ENCODE results near the gene ETHE1. TPM values are rescaled to one million over a fixed set of nuclear protein-coding genes. Genes with fewer than 3 reads are reported as not detected.

Gene ETHE1
- total RNA-seq = 10 to 100 TPM; 68.7 to 78.8 TPM

GRCh38 chr19:43526884-43527859 lies at the start of gene ETHE1:
Gene ETHE1, minus strand, starts transcription at chr19:43527201. Its CDS starts 24 bp downstream, at chr19:43527177.
- Mint-ChIP-seq H3K9me3 (ENCODE audit: low read depth) (no peaks in the 10 kb centered on the region), H3K4me3 (peak within 1 kb of the TSS; percentile 92), H3K27me3 (no peaks in the 10 kb centered on the region), H3K4me1 (peaks cover 22% of the 10 kb centered on the region), H3K36me3 (ENCODE audit: low read depth) (peaks cover 6% of the 10 kb centered on the region), H3K27ac (peak within 1 kb of the TSS; percentile 94)
- CTCF ChIA-PET = interaction anchor here (0.7 to 3.7 kb wide), 9 partner anchors 8 to 488 kb away, joined by 3 to 21 read pairs (median 5); partner anchors contain the start of gene IRGQ
- intact Hi-C loops (cut with DNase I, micrococcal nuclease) = loop anchor here (1.0 to 10.0 kb wide), 9 partner anchors 23 to 1102 kb away; partner anchors contain the start of genes KCNN4 (in 2 of the 2), IRGQ (in 1 of the 2), LIPE (in 1 of the 2) and PHLDB3 (in 1 of the 2)
- DNase-seq (peak; percentile 87), ATAC-seq (peak; percentile 70)
- POLR2A ChIA-PET = interaction anchor here (0.7 to 1.0 kb wide), 2 partner anchors 69 to 1657 kb away, joined by 3 to 4 read pairs; partner anchors contain the start of genes IRGQ and ZNF576

GRCh38 chr19:43575955-43576878 lies 49.2 kb upstream of the ETHE1 start:
- H3K27ac Mint-ChIP-seq = peak overlapping the region; percentile 48
- H3K4me1 Mint-ChIP-seq = peaks cover 35% of the 10 kb centered on the region
- CTCF ChIA-PET = interaction anchor here (0.7 to 3.5 kb wide), 3 partner anchors 19 to 129 kb away, joined by 3 to 27 read pairs (median 9); partner anchors contain the start of genes IRGQ and ZNF576
- DNase-seq (no peak), ATAC-seq (peak; percentile 2)
- no peaks in the 10 kb centered on the region for H3K27me3 Mint-ChIP-seq
- H3K36me3 Mint-ChIP-seq (ENCODE audit: low read depth) = peaks cover under 1% of the 10 kb centered on the region
- peak overlapping the region; percentile 87 for H3K4me3 Mint-ChIP-seq
- intact Hi-C loops (cut with DNase I, micrococcal nuclease) = loop anchor here (1.0 to 2.0 kb wide), 9 partner anchors 14 to 178 kb away; partner anchors contain the start of genes IRGQ (in 2 of the 2), ZNF428 (in 2 of the 2), ZNF576 (in 2 of the 2) and PHLDB3 (in 1 of the 2)
- POLR2A ChIA-PET = interaction anchor here (1.8 kb wide), 1 partner anchor 20 kb away, joined by 9 read pairs; the partner anchor contains the start of genes IRGQ and ZNF576
- no peaks in the 10 kb centered on the region for H3K9me3 Mint-ChIP-seq (ENCODE audit: low read depth)

- ChIA-PET CTCF (interaction anchor here (0.7 to 3.5 kb wide), 7 partner anchors 19 to 128 kb away, joined by 3 to 33 read pairs (median 5); partner anchors contain the start of genes IRGQ and ZNF576), POLR2A (interaction anchor here (0.6 to 1.8 kb wide), 4 partner anchors 21 to 85 kb away, joined by 3 to 9 read pairs (median 5); partner anchors contain the start of genes IRGQ and ZNF576)
- peak within 1 kb of the TSS; percentile 94 for H3K27ac Mint-ChIP-seq
- peak within 1 kb of the TSS; percentile 87 for H3K4me3 Mint-ChIP-seq
- H3K27me3 Mint-ChIP-seq = no peaks in the 10 kb centered on the region
- intact Hi-C loops (cut with DNase I, micrococcal nuclease) = loop anchor here (1.0 to 2.0 kb wide), 9 partner anchors 13 to 179 kb away; partner anchors contain the start of genes IRGQ (in 2 of the 2), ZNF428 (in 2 of the 2), ZNF576 (in 2 of the 2) and PHLDB3 (in 1 of the 2)
- peak; percentile 99 for DNase-seq
- H3K4me1 Mint-ChIP-seq = peaks cover 41% of the 10 kb centered on the region
- H3K9me3 Mint-ChIP-seq (ENCODE audit: low read depth) = no peaks in the 10 kb centered on the region
- peak; percentile 99 for ATAC-seq
- peaks cover 2% of the 10 kb centered on the region for H3K36me3 Mint-ChIP-seq (ENCODE audit: low read depth)
These were observed 48.4 kb upstream of the ETHE1 start, which contains the start of the genes PINLYP and XRCC1 for GRCh38 chr19:43575156-43575950. Gene PINLYP, plus strand, starts transcription at chr19:43575801. Its CDS starts 1,391 bp downstream, at chr19:43577192. Gene XRCC1, minus strand, starts transcription at chr19:43575527. Its CDS starts 69 bp downstream, at chr19:43575458.

GRCh38 chr19:43574424-43575155 lies 47.6 kb upstream of the ETHE1 start:
- ATAC-seq (no peak), DNase-seq (no peak)
- Mint-ChIP-seq H3K4me3 (peak overlapping the region; percentile 87), H3K27me3 (no peaks in the 10 kb centered on the region), H3K27ac (peak overlapping the region; percentile 94), H3K36me3 (ENCODE audit: low read depth) (peaks cover 4% of the 10 kb centered on the region), H3K4me1 (peaks cover 38% of the 10 kb centered on the region), H3K9me3 (ENCODE audit: low read depth) (no peaks in the 10 kb centered on the region)
- ChIA-PET POLR2A (interaction anchor here (0.5 to 1.8 kb wide), 5 partner anchors 22 to 169 kb away, joined by 3 to 9 read pairs (median 4); partner anchors contain the start of genes IRGQ and ZNF576), CTCF (interaction anchor here (0.9 to 3.5 kb wide), 7 partner anchors 9 to 128 kb away, joined by 3 to 33 read pairs (median 5); partner anchors contain the start of genes IRGQ and ZNF576)
- intact Hi-C loops (cut with DNase I, micrococcal nuclease) = loop anchor here (1.0 to 2.0 kb wide), 9 partner anchors 12 to 180 kb away; partner anchors contain the start of genes IRGQ (in 2 of the 2), ZNF428 (in 2 of the 2), ZNF576 (in 2 of the 2) and PHLDB3 (in 1 of the 2)

GRCh38 chr19:43572171-43572588 lies 45.2 kb upstream of the ETHE1 start:
- peak overlapping the region; percentile 37 for H3K27ac Mint-ChIP-seq
- H3K4me3 Mint-ChIP-seq = no peak overlapping the region
- ATAC-seq (no peak), DNase-seq (no peak)
- CTCF ChIA-PET = interaction anchor here (0.7 to 2.6 kb wide), 3 partner anchors 17 to 113 kb away, joined by 3 to 18 read pairs (median 3); no protein-coding TSS in a partner anchor
- H3K4me1 Mint-ChIP-seq = peaks cover 33% of the 10 kb centered on the region
- intact Hi-C loops (cut with DNase I, micrococcal nuclease) = no loop called here
- POLR2A ChIA-PET = no interaction called here
- H3K27me3 Mint-ChIP-seq = no peaks in the 10 kb centered on the region
- H3K36me3 Mint-ChIP-seq (ENCODE audit: low read depth) = peaks cover 4% of the 10 kb centered on the region
- no peaks in the 10 kb centered on the region for H3K9me3 Mint-ChIP-seq (ENCODE audit: low read depth)

- no peak overlapping the region for H3K4me3 Mint-ChIP-seq
- H3K27me3 Mint-ChIP-seq = no peaks in the 10 kb centered on the region
- no peak for DNase-seq
- H3K4me1 Mint-ChIP-seq = peaks cover 26% of the 10 kb centered on the region
- CTCF ChIA-PET = interaction anchor here (2.6 kb wide), 1 partner anchor 15 kb away, joined by 18 read pairs; no protein-coding TSS in a partner anchor
- intact Hi-C loops (cut with DNase I, micrococcal nuclease) = no loop called here
- POLR2A ChIA-PET = no interaction called here
- H3K27ac Mint-ChIP-seq = no peak overlapping the region
- no peaks in the 10 kb centered on the region for H3K9me3 Mint-ChIP-seq (ENCODE audit: low read depth)
- ATAC-seq = no peak
- peaks cover 4% of the 10 kb centered on the region for H3K36me3 Mint-ChIP-seq (ENCODE audit: low read depth)
These were observed 43.3 kb upstream of the ETHE1 start for GRCh38 chr19:43570174-43570791.

- H3K4me1 Mint-ChIP-seq = peaks cover 25% of the 10 kb centered on the region
- peaks cover 4% of the 10 kb centered on the region for H3K36me3 Mint-ChIP-seq (ENCODE audit: low read depth)
- intact Hi-C loops (cut with DNase I, micrococcal nuclease) = no loop called here
- DNase-seq (no peak), ATAC-seq (no peak)
- H3K9me3 Mint-ChIP-seq (ENCODE audit: low read depth) = no peaks in the 10 kb centered on the region
- POLR2A ChIA-PET = no interaction called here
- CTCF ChIA-PET = interaction anchor here (1.4 to 2.6 kb wide), 2 partner anchors 14 to 37 kb away, joined by 3 to 18 read pairs; no protein-coding TSS in a partner anchor
- no peaks in the 10 kb centered on the region for H3K27me3 Mint-ChIP-seq
- H3K27ac Mint-ChIP-seq = no peak overlapping the region
- H3K4me3 Mint-ChIP-seq = no peak overlapping the region
These were observed 42.7 kb upstream of the ETHE1 start for GRCh38 chr19:43569657-43570056.

GRCh38 chr19:43564800-43565199 lies 37.8 kb upstream of the ETHE1 start:
- intact Hi-C loops (cut with DNase I, micrococcal nuclease) = no loop called here
- DNase-seq (no peak), ATAC-seq (no peak)
- no peaks in the 10 kb centered on the region for H3K9me3 Mint-ChIP-seq (ENCODE audit: low read depth)
- ChIA-PET POLR2A (interaction anchor here (0.6 to 1.5 kb wide), 3 partner anchors 16 to 76 kb away, joined by 3 to 9 read pairs (median 6); partner anchors contain the start of gene IRGQ), CTCF (interaction anchor here (1.0 to 1.7 kb wide), 3 partner anchors 9 to 30 kb away, joined by 3 to 9 read pairs (median 6); partner anchors contain the start of gene IRGQ)
- no peak overlapping the region for H3K4me3 Mint-ChIP-seq
- no peaks in the 10 kb centered on the region for H3K27me3 Mint-ChIP-seq
- H3K36me3 Mint-ChIP-seq (ENCODE audit: low read depth) = peaks cover 27% of the 10 kb centered on the region
- H3K4me1 Mint-ChIP-seq = peaks cover 44% of the 10 kb centered on the region
- H3K27ac Mint-ChIP-seq = peak overlapping the region; percentile 53

Measured in activated CD4-positive, alpha-beta T cell treated with anti-CD3 and anti-CD28 coated beads for 36 hours (primary cell).